Measurements from ENCODE around the gene ARHGAP29.
"Not testable (repeated sequence)": the region's sequence is repeated elsewhere in the genome, so short reads cannot be mapped to it uniquely, and the experiment has no call there.

ARHGAP29 gene

GRCh38 chr1:94169126-94169525 lies 68.3 kb downstream of the ARHGAP29 start:
- peak; percentile 77 to 88 for DNase-seq

GRCh38 chr1:94165843-94166242 lies 71.5 kb downstream of the ARHGAP29 start:
- DNase-seq = no peak

GRCh38 chr1:94164885-94165284 lies 72.5 kb downstream of the ARHGAP29 start:
- peak; percentile 34 to 75 for DNase-seq

- DNase-seq = not testable (repeated sequence)
These were observed 73.3 kb downstream of the ARHGAP29 start for GRCh38 chr1:94164121-94164520.

- DNase-seq = not testable (repeated sequence)
These were observed 74.1 kb downstream of the ARHGAP29 start for GRCh38 chr1:94163249-94163648.

GRCh38 chr1:94160811-94161210 lies 76.6 kb downstream of the ARHGAP29 start:
- DNase-seq = peak; percentile 96

GRCh38 chr1:94156096-94156625 lies 81.2 kb downstream of the ARHGAP29 start:
- DNase-seq = no peak

GRCh38 chr1:94154989-94155388 lies 82.4 kb downstream of the ARHGAP29 start:
- no peak for DNase-seq

- no peak for DNase-seq
These were observed 84.3 kb downstream of the ARHGAP29 start for GRCh38 chr1:94153133-94153532.

- not testable (repeated sequence) for DNase-seq
These were observed 88.2 kb downstream of the ARHGAP29 start for GRCh38 chr1:94149166-94149565.

GRCh38 chr1:94146273-94146672 lies 91.1 kb downstream of the ARHGAP29 start:
- no peak for DNase-seq

- no peak for DNase-seq
These were observed 92.5 kb downstream of the ARHGAP29 start for GRCh38 chr1:94144836-94145235.

GRCh38 chr1:94143809-94144176 lies 93.6 kb downstream of the ARHGAP29 start:
- peak in 1 of 2 experiments; percentile 17 for DNase-seq

GRCh38 chr1:94143173-94143808 lies 94.1 kb downstream of the ARHGAP29 start:
- no peak for DNase-seq

- DNase-seq = peak in 1 of 2 experiments; percentile 76
These were observed 94.8 kb downstream of the ARHGAP29 start for GRCh38 chr1:94142583-94142982.

- no peak for DNase-seq
These were observed 95.4 kb downstream of the ARHGAP29 start for GRCh38 chr1:94142022-94142421.

- no peak for DNase-seq
These were observed 105.3 kb downstream of the ARHGAP29 start for GRCh38 chr1:94132111-94132510.

- DNase-seq = no peak
These were observed 106.4 kb downstream of the ARHGAP29 start for GRCh38 chr1:94130851-94131595.

GRCh38 chr1:94126651-94127050 lies 110.7 kb downstream of the ARHGAP29 start:
- DNase-seq = no peak

GRCh38 chr1:94125551-94126514 lies 111.6 kb downstream of the ARHGAP29 start:
- peak; percentile 83 to 90 for DNase-seq

GRCh38 chr1:94124538-94124937 lies 112.8 kb downstream of the ARHGAP29 start:
- no peak for DNase-seq

- DNase-seq = peak in 1 of 2 experiments; percentile 51
These were observed 115.0 kb downstream of the ARHGAP29 start for GRCh38 chr1:94122201-94122970.
